ENCODE measurements around the gene NMBR. TPM values are rescaled to one million over a fixed set of nuclear protein-coding genes. Genes with fewer than 3 reads are reported as not detected.

The NMBR gene
- total RNA-seq, 4 donors from 2014 or later: not detected

DNA sequence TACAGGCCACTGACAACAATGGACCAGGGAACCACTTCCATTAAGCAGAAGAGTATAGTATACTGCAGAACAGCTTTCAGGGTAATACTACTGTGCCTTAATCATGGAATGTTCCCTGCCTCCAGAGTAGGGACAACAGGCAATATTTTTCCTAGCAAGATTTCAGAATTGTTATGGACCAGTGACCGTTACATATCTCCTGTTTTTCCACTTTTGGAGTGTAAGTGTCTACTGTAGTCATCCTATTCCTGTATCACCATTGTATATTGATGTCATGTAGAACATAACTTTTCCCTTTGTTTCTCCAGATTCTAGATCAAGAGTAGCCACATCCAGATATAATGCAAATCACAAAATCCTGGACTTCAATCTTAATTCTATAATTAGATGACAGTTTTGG is 16.1 kb downstream of the NMBR start:
- Histone ChIP-seq H3K9me3 (peaks cover 0 to 10% (median 0%) of the 10 kb centered on the region in 4 donors), H3K27ac (replicated peaks in 1 of 4) (no peak overlapping the region), H3K4me1 (no peaks in the 10 kb centered on the region), H3K4me3 (no peak overlapping the region), H3K27me3 (no peaks in the 10 kb centered on the region), H3K36me3 (no peaks in the 10 kb centered on the region)
- DNase-seq (ENCODE audit: extremely low spot score): no peak
- intact Hi-C loops (cut with DNase I): no loop called here
- 86% methylated on average over 1 of the region's 1 CpG for WGBS
- TF ChIP-seq, protein P1, sequence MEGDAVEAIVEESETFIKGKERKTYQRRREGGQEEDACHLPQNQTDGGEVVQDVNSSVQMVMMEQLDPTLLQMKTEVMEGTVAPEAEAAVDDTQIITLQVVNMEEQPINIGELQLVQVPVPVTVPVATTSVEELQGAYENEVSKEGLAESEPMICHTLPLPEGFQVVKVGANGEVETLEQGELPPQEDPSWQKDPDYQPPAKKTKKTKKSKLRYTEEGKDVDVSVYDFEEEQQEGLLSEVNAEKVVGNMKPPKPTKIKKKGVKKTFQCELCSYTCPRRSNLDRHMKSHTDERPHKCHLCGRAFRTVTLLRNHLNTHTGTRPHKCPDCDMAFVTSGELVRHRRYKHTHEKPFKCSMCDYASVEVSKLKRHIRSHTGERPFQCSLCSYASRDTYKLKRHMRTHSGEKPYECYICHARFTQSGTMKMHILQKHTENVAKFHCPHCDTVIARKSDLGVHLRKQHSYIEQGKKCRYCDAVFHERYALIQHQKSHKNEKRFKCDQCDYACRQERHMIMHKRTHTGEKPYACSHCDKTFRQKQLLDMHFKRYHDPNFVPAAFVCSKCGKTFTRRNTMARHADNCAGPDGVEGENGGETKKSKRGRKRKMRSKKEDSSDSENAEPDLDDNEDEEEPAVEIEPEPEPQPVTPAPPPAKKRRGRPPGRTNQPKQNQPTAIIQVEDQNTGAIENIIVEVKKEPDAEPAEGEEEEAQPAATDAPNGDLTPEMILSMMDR (IDR thresholded peaks at IDR 0.05): no peak
- no peak for TF ChIP-seq POLR2A (IDR thresholded peaks at IDR 0.05; ENCODE audit: low read depth)
- no peak for TF ChIP-seq EP300 (IDR thresholded peaks at IDR 0.05)
- no peak for TF ChIP-seq POLR2AphosphoS5 (IDR thresholded peaks at IDR 0.05)

DNA sequence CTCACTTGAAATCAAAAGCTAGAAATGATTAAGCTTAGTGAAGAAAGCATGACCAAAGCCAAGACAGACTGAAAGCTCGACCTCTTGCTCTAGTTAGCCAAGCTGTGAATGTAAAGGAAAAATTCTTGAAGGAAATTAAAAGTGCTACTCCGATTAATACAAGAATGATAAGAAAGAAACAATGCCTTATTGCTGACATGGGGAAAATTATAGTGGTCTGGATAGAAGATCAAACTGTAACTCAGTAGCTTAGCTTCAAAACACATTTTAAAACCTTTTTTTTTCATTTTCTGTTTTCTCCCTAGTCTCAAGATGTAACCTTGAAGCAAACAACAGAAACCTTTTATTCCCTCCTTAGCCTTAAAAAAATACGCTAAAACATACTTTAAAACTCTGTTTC is 25.6 kb downstream of the NMBR start:
- Histone ChIP-seq H3K27ac (replicated peaks in 1 of 4) (no peak overlapping the region), H3K36me3 (no peaks in the 10 kb centered on the region), H3K4me3 (no peak overlapping the region), H3K4me1 (no peaks in the 10 kb centered on the region), H3K27me3 (no peaks in the 10 kb centered on the region), H3K9me3 (no peaks in the 10 kb centered on the region)
- DNase-seq (ENCODE audit: extremely low spot score): no peak
- intact Hi-C loops (cut with DNase I): no loop called here
- 81% methylated on average over 3 of the region's 3 CpGs for WGBS
- no peak for TF ChIP-seq POLR2AphosphoS5 (IDR thresholded peaks at IDR 0.05)
- TF ChIP-seq EP300 (IDR thresholded peaks at IDR 0.05): no peak
- TF ChIP-seq, protein P1 (IDR thresholded peaks at IDR 0.05): no peak
- TF ChIP-seq POLR2A (IDR thresholded peaks at IDR 0.05; ENCODE audit: low read depth): no peak

DNA sequence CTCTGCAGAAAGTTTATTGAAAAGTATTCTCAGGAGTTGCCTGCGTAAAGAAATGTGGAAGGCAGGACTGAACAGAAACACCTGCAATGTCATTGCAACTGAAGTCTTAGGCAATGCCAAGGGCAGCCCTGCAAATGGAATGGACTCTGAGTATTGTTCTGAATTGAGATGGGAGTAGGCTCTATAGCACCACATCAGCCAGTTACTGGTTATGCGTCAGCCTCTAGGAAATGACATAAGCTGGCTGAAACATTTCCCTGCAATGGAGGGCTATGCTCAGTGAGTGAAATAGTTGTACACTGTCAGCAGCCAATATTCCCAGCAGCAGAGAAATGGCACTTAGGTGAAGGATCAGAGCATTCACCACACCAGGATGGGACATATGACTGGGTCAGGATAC is 28.0 kb downstream of the NMBR start:
- Histone ChIP-seq H3K36me3 (no peaks in the 10 kb centered on the region), H3K27me3 (no peaks in the 10 kb centered on the region), H3K9me3 (no peaks in the 10 kb centered on the region), H3K4me3 (no peak overlapping the region), H3K27ac (replicated peaks in 1 of 4) (no peak overlapping the region), H3K4me1 (no peaks in the 10 kb centered on the region)
- WGBS: 94% methylated on average over 2 of the region's 2 CpGs
- no peak for DNase-seq (ENCODE audit: extremely low spot score)
- TF ChIP-seq, protein P1 (IDR thresholded peaks at IDR 0.05): no peak
- TF ChIP-seq POLR2AphosphoS5 (IDR thresholded peaks at IDR 0.05) (no peak), EP300 (IDR thresholded peaks at IDR 0.05) (no peak), POLR2A (IDR thresholded peaks at IDR 0.05; ENCODE audit: low read depth) (no peak)
- intact Hi-C loops (cut with DNase I): loop anchor here (10.0 kb wide), 2 partner anchors 134 to 444 kb away; no protein-coding TSS in a partner anchor

DNA sequence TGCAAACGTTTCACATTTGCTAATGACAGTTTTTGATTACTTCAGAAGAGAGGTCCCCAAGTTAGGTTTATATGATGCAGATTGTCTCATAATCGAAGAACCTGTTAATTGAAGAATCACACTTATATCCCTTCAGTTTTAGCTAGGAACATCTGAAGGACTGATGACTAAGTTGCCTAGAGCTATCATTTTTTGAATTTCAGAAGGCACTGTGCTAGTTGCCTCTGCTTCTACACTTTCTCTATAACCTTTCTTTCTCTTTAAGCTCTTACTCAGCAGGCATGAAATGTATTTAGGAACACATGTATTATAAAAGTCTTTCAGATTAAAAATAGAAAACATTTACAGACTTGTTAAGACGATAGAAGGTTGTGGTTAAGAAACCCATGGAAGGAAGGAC is 28.6 kb downstream of the NMBR start:
- 72% methylated on average over 3 of the region's 3 CpGs for WGBS
- H3K27ac ChIP-seq (replicated peaks in 1 of 4): no peak overlapping the region
- intact Hi-C loops (cut with DNase I): loop anchor here (10.0 kb wide), 2 partner anchors 134 to 444 kb away; no protein-coding TSS in a partner anchor

More for the DNA sequence above, 28.6 kb downstream of the NMBR start:
- no peak overlapping the region for H3K4me3 ChIP-seq
- H3K4me1 ChIP-seq: no peaks in the 10 kb centered on the region
- H3K9me3 ChIP-seq: no peaks in the 10 kb centered on the region
- H3K36me3 ChIP-seq: no peaks in the 10 kb centered on the region
- DNase-seq (ENCODE audit: extremely low spot score): no peak
- no peaks in the 10 kb centered on the region for H3K27me3 ChIP-seq
- TF ChIP-seq POLR2A (IDR thresholded peaks at IDR 0.05; ENCODE audit: low read depth) (no peak), EP300 (IDR thresholded peaks at IDR 0.05) (no peak), POLR2AphosphoS5 (IDR thresholded peaks at IDR 0.05) (no peak)
- TF ChIP-seq, protein P1 (IDR thresholded peaks at IDR 0.05): no peak

All from esophagus muscularis mucosa (tissue), 4 donors.